ENCODE results near the gene ACVR2B.

DNA sequence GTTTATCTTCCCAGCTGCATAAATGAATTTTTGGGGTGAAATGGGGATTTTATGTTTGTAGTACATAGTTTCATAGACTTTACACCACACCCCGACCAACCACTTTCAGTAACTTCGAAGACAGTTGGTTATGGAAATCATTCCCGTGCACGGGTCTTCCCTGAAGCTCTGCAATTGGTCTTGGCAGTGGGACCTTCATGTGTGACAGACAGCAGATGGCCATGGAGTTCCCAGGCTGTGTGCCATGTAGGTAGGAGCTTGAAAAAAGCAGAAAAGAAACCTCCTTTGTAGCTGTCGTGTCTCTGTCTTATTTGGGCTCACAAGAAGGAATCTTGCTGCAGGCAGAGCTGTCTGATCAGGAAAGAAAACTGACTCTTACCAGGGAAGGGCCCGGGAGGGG is 68.3 kb downstream of the ACVR2B start:
- TF ChIP-seq, protein P1, sequence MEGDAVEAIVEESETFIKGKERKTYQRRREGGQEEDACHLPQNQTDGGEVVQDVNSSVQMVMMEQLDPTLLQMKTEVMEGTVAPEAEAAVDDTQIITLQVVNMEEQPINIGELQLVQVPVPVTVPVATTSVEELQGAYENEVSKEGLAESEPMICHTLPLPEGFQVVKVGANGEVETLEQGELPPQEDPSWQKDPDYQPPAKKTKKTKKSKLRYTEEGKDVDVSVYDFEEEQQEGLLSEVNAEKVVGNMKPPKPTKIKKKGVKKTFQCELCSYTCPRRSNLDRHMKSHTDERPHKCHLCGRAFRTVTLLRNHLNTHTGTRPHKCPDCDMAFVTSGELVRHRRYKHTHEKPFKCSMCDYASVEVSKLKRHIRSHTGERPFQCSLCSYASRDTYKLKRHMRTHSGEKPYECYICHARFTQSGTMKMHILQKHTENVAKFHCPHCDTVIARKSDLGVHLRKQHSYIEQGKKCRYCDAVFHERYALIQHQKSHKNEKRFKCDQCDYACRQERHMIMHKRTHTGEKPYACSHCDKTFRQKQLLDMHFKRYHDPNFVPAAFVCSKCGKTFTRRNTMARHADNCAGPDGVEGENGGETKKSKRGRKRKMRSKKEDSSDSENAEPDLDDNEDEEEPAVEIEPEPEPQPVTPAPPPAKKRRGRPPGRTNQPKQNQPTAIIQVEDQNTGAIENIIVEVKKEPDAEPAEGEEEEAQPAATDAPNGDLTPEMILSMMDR (IDR thresholded peaks at IDR 0.05; ENCODE audit: poor library complexity) = no peak
- no peak for TF ChIP-seq EZH2 (IDR thresholded peaks at IDR 0.05; ENCODE audit: borderline replicate concordance)

All from hepatocyte (in vitro differentiated cells).